H9 (cell line): ENCODE measurements around the gene SZT2. TPM values are rescaled to one million over a fixed set of nuclear protein-coding genes. Genes with fewer than 3 reads are reported as not detected.

Experiments used
- DNase-seq: peaks from one replicate; pipeline ENCODE4 v3.0.0-alpha.2; 2017
- H2AFZ ChIP-seq: one replicate; pipeline ENCODE4 v1.6.1; 2013; ENCODE audit warnings: mild to moderate bottlenecking, low read length, control low read depth, moderate library complexity
- H2AK5ac ChIP-seq: 2 replicates; pipeline ENCODE4 v1.6.1; 2013; ENCODE audit warnings: low read length, control low read depth, mixed read lengths; ENCODE audit not compliant: insufficient read length
- H2BK120ac ChIP-seq: one replicate; pipeline ENCODE4 v1.6.1; 2013; ENCODE audit warnings: low read depth, mild to moderate bottlenecking, low read length, control low read depth, inconsistent platforms; ENCODE audit not compliant: poor library complexity, severe bottlenecking
- H2BK12ac ChIP-seq: 2 replicates; pipeline ENCODE4 v1.6.1; 2013; ENCODE audit warnings: low read length, control low read depth, mixed read lengths, low read depth; ENCODE audit not compliant: insufficient read length
- H2BK15ac ChIP-seq: 2 replicates; pipeline ENCODE4 v1.6.1; 2013; ENCODE audit warnings: low read depth, low read length, control low read depth
- H2BK20ac ChIP-seq: one replicate; pipeline ENCODE4 v1.6.1; 2013; ENCODE audit warnings: low read depth, mild to moderate bottlenecking, low read length, control low read depth, inconsistent platforms; ENCODE audit not compliant: poor library complexity, severe bottlenecking
- H2BK5ac ChIP-seq: 2 replicates; pipeline ENCODE4 v1.6.1; 2013; ENCODE audit warnings: low read length, control low read depth, mixed read lengths; ENCODE audit not compliant: insufficient read length
- H3K14ac ChIP-seq: 2 replicates; pipeline ENCODE4 v1.6.1; 2013; ENCODE audit warnings: low read length, control low read depth; ENCODE audit not compliant: insufficient read depth
- H3K18ac ChIP-seq: 2 replicates; pipeline ENCODE4 v1.6.1; 2013; ENCODE audit warnings: low read depth, mild to moderate bottlenecking, mixed read lengths, low read length, control low read depth; ENCODE audit not compliant: insufficient read length
- H3K23ac ChIP-seq: 2 replicates; pipeline ENCODE4 v1.6.1; 2013; ENCODE audit warnings: low read length, control low read depth, mixed read lengths, low read depth; ENCODE audit not compliant: insufficient read length
- H3K23me2 ChIP-seq: 2 replicates; pipeline ENCODE4 v1.6.1; 2013; ENCODE audit warnings: low read depth, mild to moderate bottlenecking, mixed read lengths, low read length, control low read depth; ENCODE audit not compliant: insufficient read length, poor library complexity, severe bottlenecking
- H3K27ac ChIP-seq: 2 replicates; pipeline ENCODE4 v1.5.1; 2013; ENCODE audit warnings: low read length, control low read depth, mixed read lengths, low read depth; ENCODE audit not compliant: insufficient read length
- H3K27me3 ChIP-seq: 2 replicates; pipeline ENCODE4 v1.6.1; 2013; ENCODE audit warnings: low read length, control low read depth, inconsistent platforms; ENCODE audit not compliant: insufficient read depth
- H3K4ac ChIP-seq: 2 replicates; pipeline ENCODE4 v1.6.1; 2013; ENCODE audit warnings: low read depth, mild to moderate bottlenecking, control low read depth, inconsistent platforms, low read length, moderate library complexity
- H3K4me1 ChIP-seq: 2 replicates; pipeline ENCODE4 v1.6.1; 2013; ENCODE audit warnings: low read length, control low read depth, inconsistent platforms; ENCODE audit not compliant: insufficient read depth
- H3K4me2 ChIP-seq: 2 replicates; pipeline ENCODE4 v1.6.1; 2013; ENCODE audit warnings: low read length, control low read depth, mixed read lengths; ENCODE audit not compliant: insufficient read length, insufficient read depth
- H3K56ac ChIP-seq: 2 replicates; pipeline ENCODE4 v1.6.1; 2013; ENCODE audit warnings: low read depth, mild to moderate bottlenecking, mixed read lengths, low read length, control low read depth; ENCODE audit not compliant: insufficient read length
- H3K79me1 ChIP-seq: 2 replicates; pipeline ENCODE4 v1.6.1; 2013; ENCODE audit warnings: low read depth, mild to moderate bottlenecking, moderate library complexity, low read length, control low read depth, inconsistent platforms; ENCODE audit not compliant: insufficient read depth, poor library complexity, severe bottlenecking
- H3K79me2 ChIP-seq: 2 replicates; pipeline ENCODE4 v1.6.1; 2013; ENCODE audit warnings: low read length, control low read depth, inconsistent platforms; ENCODE audit not compliant: insufficient read depth
- H3K9ac ChIP-seq: 2 replicates; pipeline ENCODE4 v1.6.1; 2013; ENCODE audit warnings: low read length, control low read depth, mixed read lengths; ENCODE audit not compliant: insufficient read length; ENCODE audit errors: extremely low read depth
- H3K9me3 ChIP-seq: one replicate; pipeline ENCODE4 v1.6.1; 2013; ENCODE audit warnings: low read depth, low read length, inconsistent platforms; ENCODE audit not compliant: control insufficient read depth
- H3T11ph ChIP-seq: one replicate; pipeline ENCODE4 v1.6.1; 2013; ENCODE audit warnings: mild to moderate bottlenecking, low read length, control low read depth, inconsistent platforms
- H4K20me1 ChIP-seq: one replicate; pipeline ENCODE4 v1.6.1; 2013; ENCODE audit not compliant: control insufficient read depth, insufficient read length, insufficient read depth
- H4K5ac ChIP-seq: 2 replicates; pipeline ENCODE4 v1.6.1; 2013; ENCODE audit warnings: low read depth, mild to moderate bottlenecking, mixed read lengths, low read length, control low read depth; ENCODE audit not compliant: insufficient read length
- H4K8ac ChIP-seq: replicated peaks from 2 replicates; pipeline ENCODE4 v1.6.1; 2013; ENCODE audit warnings: low read length, control low read depth, mixed read lengths, low read depth; ENCODE audit not compliant: insufficient read length
- H4K91ac ChIP-seq: 2 replicates; pipeline ENCODE4 v1.6.1; 2013; ENCODE audit warnings: low read depth, mild to moderate bottlenecking, moderate library complexity, mixed read lengths, low read length, control low read depth; ENCODE audit not compliant: insufficient read length
- H3K27ac Mint-ChIP-seq, 3 experiments: 2 replicates in 2 of 3; 3 replicates in 1 of 3; pipeline ENCODE4 v1.8.0; 2020 to 2021; ENCODE audit warnings: mixed read lengths in 3 of 3, mild to moderate bottlenecking in 1 of 3, moderate library complexity in 1 of 3
- H3K27me3 Mint-ChIP-seq: 2 replicates; pipeline ENCODE4 v1.8.0; 2021; ENCODE audit warnings: low read depth, mild to moderate bottlenecking, moderate library complexity, mixed read lengths
- H3K36me3 Mint-ChIP-seq, 3 experiments: 2 replicates in 2 of 3; 3 replicates in 1 of 3; pipeline ENCODE4 v1.8.0; 2020 to 2021; ENCODE audit warnings: low read depth in 3 of 3, mixed read lengths in 3 of 3; ENCODE audit not compliant: insufficient read depth in 1 of 3
- H3K4me1 Mint-ChIP-seq, 2 experiments: 2 replicates each; pipeline ENCODE4 v1.8.0; 2020; ENCODE audit warnings: mixed read lengths in 2 of 2
- H3K4me3 Mint-ChIP-seq, 2 experiments: 2 replicates in 1 of 2; 3 replicates in 1 of 2; pipeline ENCODE4 v1.8.0; 2020 to 2021; ENCODE audit warnings: mild to moderate bottlenecking in 2 of 2, mixed read lengths in 2 of 2, moderate library complexity in 1 of 2
- H3K9me3 Mint-ChIP-seq, 2 experiments: 2 replicates in 1 of 2; 3 replicates in 1 of 2; pipeline ENCODE4 v1.8.0; 2020; ENCODE audit warnings: mild to moderate bottlenecking in 2 of 2, mixed read lengths in 2 of 2, moderate library complexity in 1 of 2
- WGBS: extraction: QIAGEN DNeasy Blood & Tissue Kit; methylation state at CpG from one replicate; pipeline ENCODE4 v1.1.7; 2013; ENCODE audit warnings: missing lambda C conversion rate, low lambda C conversion rate, mixed read lengths; ENCODE audit not compliant: insufficient read length; ENCODE audit errors: extremely low coverage; 5-methylcytosine and 5-hydroxymethylcytosine counted together
- total RNA-seq: library from RNA; stranded (reverse); gene quantifications from 2 replicates; pipeline ENCODE4 v1.2.1, GENCODE V29; 2021
- TF ChIP-seq, protein P1 (sequence below): fragments of 200-600 bp; sonication (generic); conservative IDR thresholded peaks from 3 replicates; pipeline ENCODE4 v1.8.0; 2021; ENCODE audit warnings: antibody characterized with exemption, mild to moderate bottlenecking

SZT2 gene
- total RNA-seq, 1 experiment from 2014 or later: 16.8 TPM

DNA sequence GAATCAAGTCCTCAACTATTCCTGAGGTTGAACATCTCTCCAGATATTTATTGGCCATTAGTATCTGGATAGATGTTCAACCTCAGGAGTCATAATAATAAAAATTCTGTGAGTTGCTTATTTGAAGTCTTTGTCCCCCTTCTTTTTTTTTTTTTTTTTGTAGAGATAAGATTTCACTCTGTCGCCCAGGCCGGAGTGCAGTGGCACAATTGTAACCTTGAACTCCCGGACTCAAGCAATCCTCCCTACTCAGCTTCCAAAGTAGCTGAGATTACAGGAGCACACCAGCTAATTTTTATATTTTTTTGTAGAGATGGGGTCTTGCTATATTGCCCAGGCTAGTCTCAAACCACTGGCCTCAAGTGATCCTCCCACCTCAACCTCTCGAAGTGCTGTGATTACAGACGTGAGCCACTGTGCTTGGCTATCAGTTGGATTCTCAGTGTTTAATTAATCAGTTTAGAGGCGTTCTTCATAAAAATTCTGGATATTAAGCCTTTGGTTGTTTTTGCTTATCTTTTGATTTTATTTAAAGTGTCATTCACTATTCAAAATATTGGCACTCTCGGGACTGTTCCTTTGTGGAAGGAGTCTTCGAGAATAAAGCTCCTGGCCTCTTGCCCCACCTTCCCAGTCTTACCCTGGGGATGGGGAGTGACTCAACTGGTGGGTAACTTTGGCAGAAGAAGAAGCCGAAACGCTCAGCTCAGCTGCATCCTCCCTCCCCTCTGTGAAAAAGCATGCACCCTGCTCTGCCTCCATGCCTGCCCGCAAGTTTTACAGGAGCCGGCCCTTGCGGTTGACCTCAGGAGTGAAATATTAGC lies 75.2 kb downstream of the SZT2 start:
- TF ChIP-seq, protein P1, sequence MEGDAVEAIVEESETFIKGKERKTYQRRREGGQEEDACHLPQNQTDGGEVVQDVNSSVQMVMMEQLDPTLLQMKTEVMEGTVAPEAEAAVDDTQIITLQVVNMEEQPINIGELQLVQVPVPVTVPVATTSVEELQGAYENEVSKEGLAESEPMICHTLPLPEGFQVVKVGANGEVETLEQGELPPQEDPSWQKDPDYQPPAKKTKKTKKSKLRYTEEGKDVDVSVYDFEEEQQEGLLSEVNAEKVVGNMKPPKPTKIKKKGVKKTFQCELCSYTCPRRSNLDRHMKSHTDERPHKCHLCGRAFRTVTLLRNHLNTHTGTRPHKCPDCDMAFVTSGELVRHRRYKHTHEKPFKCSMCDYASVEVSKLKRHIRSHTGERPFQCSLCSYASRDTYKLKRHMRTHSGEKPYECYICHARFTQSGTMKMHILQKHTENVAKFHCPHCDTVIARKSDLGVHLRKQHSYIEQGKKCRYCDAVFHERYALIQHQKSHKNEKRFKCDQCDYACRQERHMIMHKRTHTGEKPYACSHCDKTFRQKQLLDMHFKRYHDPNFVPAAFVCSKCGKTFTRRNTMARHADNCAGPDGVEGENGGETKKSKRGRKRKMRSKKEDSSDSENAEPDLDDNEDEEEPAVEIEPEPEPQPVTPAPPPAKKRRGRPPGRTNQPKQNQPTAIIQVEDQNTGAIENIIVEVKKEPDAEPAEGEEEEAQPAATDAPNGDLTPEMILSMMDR: no peak
- Mint-ChIP-seq H3K27ac (no peak overlapping the region), H3K27me3 (peaks cover 3% of the 10 kb centered on the region), H3K4me3 (no peak overlapping the region), H3K9me3 (peaks cover 0 to 7% of the 10 kb centered on the region in 2 experiments; a peak in 2 of 5 replicates), H3K4me1 (no peaks in the 10 kb centered on the region), H3K36me3 (no peaks in the 10 kb centered on the region)
- Histone ChIP-seq H2BK5ac (no peak overlapping the region), H2BK20ac (no peak overlapping the region), H4K8ac (no peak overlapping the region), H3K4me2 (no peak overlapping the region), H2BK12ac (no peak overlapping the region), H4K5ac (no peak overlapping the region), H4K20me1 (no peaks in the 10 kb centered on the region), H3K23ac (no peak overlapping the region), H3K23me2 (no peaks in the 10 kb centered on the region), H3K18ac (no peak overlapping the region), H2AFZ (no peak overlapping the region), H3K14ac (no peak overlapping the region), H3K9me3 (no peaks in the 10 kb centered on the region), H3K4ac (no peak overlapping the region), H3T11ph (no peak overlapping the region), H3K4me1 (no peaks in the 10 kb centered on the region), H2AK5ac (no peak overlapping the region), H3K9ac (no peak overlapping the region), H2BK15ac (no peak overlapping the region), H4K91ac (no peak overlapping the region), H3K79me1 (no peaks in the 10 kb centered on the region), H3K79me2 (no peaks in the 10 kb centered on the region), H3K27me3 (no peaks in the 10 kb centered on the region), H3K27ac (no peak overlapping the region), H3K56ac (no peak overlapping the region), H2BK120ac (no peak overlapping the region)
- no CpG with 5 or more reads among the region's 13 CpGs for WGBS
- no peak for DNase-seq
